ENCODE results near the gene PKDCC. TPM values are rescaled to one million over a fixed set of nuclear protein-coding genes. Genes with fewer than 3 reads are reported as not detected.
A peak's percentile ranks its signal among the peaks of the same experiment; 100 is the strongest.

Gene PKDCC
- total and polyA plus RNA-seq, 2 of the 13 experiments (the other 11 are each of a cell fraction or from before 2014, with no cell fraction given), result 52.6 to 58.8 TPM

DNA sequence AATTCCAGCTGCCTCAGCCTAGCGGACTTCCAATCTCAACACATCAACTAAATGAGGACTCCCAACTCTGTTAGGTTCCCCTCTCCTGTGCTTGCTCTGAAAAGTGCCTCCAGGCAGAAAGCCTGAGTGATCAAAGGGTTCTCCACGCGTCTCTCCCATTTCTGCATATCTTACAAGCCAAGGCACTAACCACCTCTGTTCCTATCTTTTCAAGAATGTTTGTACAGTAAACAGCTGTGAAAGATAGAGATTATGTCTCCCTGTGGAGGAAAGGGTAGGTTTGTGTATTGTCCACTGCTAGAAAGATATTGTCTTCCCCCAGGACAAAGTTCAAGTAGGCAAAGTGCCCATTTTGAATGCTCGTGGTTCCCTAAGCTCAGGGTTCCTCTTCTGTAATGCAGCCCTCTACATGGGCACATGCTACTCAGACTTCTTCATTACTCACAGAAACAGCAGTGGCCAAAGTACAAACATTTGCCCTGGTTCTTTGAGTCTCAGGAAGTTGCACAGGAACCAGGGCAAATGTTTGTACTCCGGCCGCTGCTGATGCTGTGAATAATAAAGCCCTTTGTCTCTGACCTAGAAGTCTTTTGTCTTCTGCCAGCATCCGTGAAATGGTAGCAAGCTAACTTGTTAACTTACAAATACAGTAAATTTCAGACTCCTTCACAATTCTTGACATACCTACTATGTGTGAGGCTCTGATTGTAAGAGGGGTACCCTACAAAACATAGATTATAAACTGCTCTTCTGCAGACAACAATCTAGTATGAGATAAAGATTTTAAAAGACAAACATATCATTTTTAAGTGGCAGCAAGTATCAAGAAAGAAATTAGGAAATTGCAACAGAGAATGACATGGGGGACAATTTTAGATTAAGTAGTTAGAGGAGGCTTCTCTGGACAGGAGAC, 44.5 kb downstream of the PKDCC start (continued):
- TF ChIP-seq, protein P1, sequence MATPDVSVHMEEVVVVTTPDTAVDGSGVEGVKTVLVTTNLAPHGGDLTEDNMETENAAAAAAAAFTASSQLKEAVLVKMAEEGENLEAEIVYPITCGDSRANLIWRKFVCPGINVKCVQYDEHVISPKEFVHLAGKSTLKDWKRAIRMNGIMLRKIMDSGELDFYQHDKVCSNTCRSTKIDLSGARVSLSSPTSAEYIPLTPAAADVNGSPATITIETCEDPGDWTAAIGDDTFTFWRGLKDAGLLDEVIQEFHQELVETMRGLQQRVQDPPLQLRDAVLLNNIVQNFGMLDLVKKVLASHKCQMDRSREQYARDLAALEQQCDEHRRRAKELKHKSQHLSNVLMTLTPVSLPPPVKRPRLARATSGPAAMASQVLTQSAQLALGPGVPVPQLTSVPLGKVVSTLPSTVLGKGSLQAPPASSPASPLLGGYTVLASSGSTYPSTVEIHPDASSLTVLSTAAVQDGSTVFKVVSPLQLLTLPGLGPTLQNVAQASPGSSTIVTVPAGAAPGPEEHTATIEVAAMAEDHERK (CRISPR knock-in tag; IDR thresholded peaks at IDR 0.05; ENCODE audit: low read depth), result no peak
- TF ChIP-seq JUN (CRISPR knock-in tag; IDR thresholded peaks at IDR 0.05), result 0 out of 2 replicates have a peak, but pooled peaks have one; percentile 45
- TF ChIP-seq ZKSCAN8 (CRISPR knock-in tag; IDR thresholded peaks at IDR 0.05; ENCODE audit: borderline replicate concordance), result peak; percentile 91
- peak; percentile 39; the same call in 1 of the 2 replicates for TF ChIP-seq TOE1 (CRISPR knock-in tag; IDR thresholded peaks at IDR 0.05)
- TF ChIP-seq, protein P2, sequence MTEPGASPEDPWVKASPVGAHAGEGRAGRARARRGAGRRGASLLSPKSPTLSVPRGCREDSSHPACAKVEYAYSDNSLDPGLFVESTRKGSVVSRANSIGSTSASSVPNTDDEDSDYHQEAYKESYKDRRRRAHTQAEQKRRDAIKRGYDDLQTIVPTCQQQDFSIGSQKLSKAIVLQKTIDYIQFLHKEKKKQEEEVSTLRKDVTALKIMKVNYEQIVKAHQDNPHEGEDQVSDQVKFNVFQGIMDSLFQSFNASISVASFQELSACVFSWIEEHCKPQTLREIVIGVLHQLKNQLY (CRISPR knock-in tag; IDR thresholded peaks at IDR 0.05), result peak; percentile 82; the same call in 1 of the 2 replicates
- TF ChIP-seq ZNF264 (CRISPR knock-in tag; IDR thresholded peaks at IDR 0.05), result peak; percentile 92
- peak in 1 of 2 experiments; percentile 77; a peak in 1 of 4 replicates for TF ChIP-seq KLF16 (CRISPR knock-in tag; IDR thresholded peaks at IDR 0.05)
- no peak for TF ChIP-seq GZF1 (CRISPR knock-in tag; IDR thresholded peaks at IDR 0.05)
- TF ChIP-seq EP300 (IDR thresholded peaks at IDR 0.05; ENCODE audit: low read depth in 2 of 2, low read length in 2 of 2), result peak in 1 of 2 experiments; percentile 93; a peak in 2 of 4 replicates
- TF ChIP-seq EP300 (CRISPR knock-in tag; IDR thresholded peaks at IDR 0.05; ENCODE audit: borderline replicate concordance), result peak; percentile 90
- peak; percentile 80 for TF ChIP-seq ZNF205 (CRISPR knock-in tag; IDR thresholded peaks at IDR 0.05)
- TF ChIP-seq ASH2L (IDR thresholded peaks at IDR 0.05; ENCODE audit: insufficient read length, low read depth, low read length), result peak; percentile 89
- peak; percentile 74; the same call in 1 of the 2 replicates for TF ChIP-seq ZSCAN12 (CRISPR knock-in tag; IDR thresholded peaks at IDR 0.05)
- TF ChIP-seq SMYD3 (CRISPR knock-in tag; IDR thresholded peaks at IDR 0.05), result peak; percentile 6; the same call in 1 of the 2 replicates
- TF ChIP-seq, protein P3, sequence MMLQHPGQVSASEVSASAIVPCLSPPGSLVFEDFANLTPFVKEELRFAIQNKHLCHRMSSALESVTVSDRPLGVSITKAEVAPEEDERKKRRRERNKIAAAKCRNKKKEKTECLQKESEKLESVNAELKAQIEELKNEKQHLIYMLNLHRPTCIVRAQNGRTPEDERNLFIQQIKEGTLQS (CRISPR knock-in tag; IDR thresholded peaks at IDR 0.05), result no peak
- TF ChIP-seq HNF4A (CRISPR knock-in tag; IDR thresholded peaks at IDR 0.05), result peak; percentile 97
- TF ChIP-seq, protein P4, sequence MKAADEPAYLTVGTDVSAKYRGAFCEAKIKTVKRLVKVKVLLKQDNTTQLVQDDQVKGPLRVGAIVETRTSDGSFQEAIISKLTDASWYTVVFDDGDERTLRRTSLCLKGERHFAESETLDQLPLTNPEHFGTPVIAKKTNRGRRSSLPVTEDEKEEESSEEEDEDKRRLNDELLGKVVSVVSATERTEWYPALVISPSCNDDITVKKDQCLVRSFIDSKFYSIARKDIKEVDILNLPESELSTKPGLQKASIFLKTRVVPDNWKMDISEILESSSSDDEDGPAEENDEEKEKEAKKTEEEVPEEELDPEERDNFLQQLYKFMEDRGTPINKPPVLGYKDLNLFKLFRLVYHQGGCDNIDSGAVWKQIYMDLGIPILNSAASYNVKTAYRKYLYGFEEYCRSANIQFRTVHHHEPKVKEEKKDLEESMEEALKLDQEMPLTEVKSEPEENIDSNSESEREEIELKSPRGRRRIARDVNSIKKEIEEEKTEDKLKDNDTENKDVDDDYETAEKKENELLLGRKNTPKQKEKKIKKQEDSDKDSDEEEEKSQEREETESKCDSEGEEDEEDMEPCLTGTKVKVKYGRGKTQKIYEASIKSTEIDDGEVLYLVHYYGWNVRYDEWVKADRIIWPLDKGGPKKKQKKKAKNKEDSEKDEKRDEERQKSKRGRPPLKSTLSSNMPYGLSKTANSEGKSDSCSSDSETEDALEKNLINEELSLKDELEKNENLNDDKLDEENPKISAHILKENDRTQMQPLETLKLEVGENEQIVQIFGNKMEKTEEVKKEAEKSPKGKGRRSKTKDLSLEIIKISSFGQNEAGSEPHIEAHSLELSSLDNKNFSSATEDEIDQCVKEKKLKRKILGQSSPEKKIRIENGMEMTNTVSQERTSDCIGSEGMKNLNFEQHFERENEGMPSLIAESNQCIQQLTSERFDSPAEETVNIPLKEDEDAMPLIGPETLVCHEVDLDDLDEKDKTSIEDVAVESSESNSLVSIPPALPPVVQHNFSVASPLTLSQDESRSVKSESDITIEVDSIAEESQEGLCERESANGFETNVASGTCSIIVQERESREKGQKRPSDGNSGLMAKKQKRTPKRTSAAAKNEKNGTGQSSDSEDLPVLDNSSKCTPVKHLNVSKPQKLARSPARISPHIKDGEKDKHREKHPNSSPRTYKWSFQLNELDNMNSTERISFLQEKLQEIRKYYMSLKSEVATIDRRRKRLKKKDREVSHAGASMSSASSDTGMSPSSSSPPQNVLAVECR (CRISPR knock-in tag; IDR thresholded peaks at IDR 0.05; ENCODE audit: borderline replicate concordance), result peak; percentile 49; the same call in 1 of the 2 replicates
- TF ChIP-seq SNAI1 (CRISPR knock-in tag; IDR thresholded peaks at IDR 0.05; ENCODE audit: borderline replicate concordance), result no peak
- TF ChIP-seq ERF (CRISPR knock-in tag; IDR thresholded peaks at IDR 0.05), result peak; percentile 96
- TF ChIP-seq NR2F2 (IDR thresholded peaks at IDR 0.05; ENCODE audit: borderline replicate concordance, low read depth), result peak; percentile 61; the same call in 1 of the 2 replicates
- TF ChIP-seq PITX1 (CRISPR knock-in tag; IDR thresholded peaks at IDR 0.05), result peak; percentile 80
- no peak for TF ChIP-seq ZSCAN30 (CRISPR knock-in tag; IDR thresholded peaks at IDR 0.05)

Measured in HepG2 (cell line).